H54 (cell line): ENCODE measurements around the gene SYF2.

Experiments used
- DNase-seq: peaks from one replicate; pipeline ENCODE4 v3.0.0; 2011; ENCODE audit warnings: low spot score, mixed read lengths; ENCODE audit not compliant: insufficient read length
- FAIRE-seq: peaks from 3 replicates; lab custom pipeline; 2011; peaks lifted over from hg19 to GRCh38; lab: Jason Lieb, UNC
- POLR2A ChIP-seq: IDR thresholded peaks from 2 replicates; pipeline ENCODE4 v1.6.1; 2011; ENCODE audit warnings: low read depth, mild to moderate bottlenecking, low read length

SYF2 gene

DNA sequence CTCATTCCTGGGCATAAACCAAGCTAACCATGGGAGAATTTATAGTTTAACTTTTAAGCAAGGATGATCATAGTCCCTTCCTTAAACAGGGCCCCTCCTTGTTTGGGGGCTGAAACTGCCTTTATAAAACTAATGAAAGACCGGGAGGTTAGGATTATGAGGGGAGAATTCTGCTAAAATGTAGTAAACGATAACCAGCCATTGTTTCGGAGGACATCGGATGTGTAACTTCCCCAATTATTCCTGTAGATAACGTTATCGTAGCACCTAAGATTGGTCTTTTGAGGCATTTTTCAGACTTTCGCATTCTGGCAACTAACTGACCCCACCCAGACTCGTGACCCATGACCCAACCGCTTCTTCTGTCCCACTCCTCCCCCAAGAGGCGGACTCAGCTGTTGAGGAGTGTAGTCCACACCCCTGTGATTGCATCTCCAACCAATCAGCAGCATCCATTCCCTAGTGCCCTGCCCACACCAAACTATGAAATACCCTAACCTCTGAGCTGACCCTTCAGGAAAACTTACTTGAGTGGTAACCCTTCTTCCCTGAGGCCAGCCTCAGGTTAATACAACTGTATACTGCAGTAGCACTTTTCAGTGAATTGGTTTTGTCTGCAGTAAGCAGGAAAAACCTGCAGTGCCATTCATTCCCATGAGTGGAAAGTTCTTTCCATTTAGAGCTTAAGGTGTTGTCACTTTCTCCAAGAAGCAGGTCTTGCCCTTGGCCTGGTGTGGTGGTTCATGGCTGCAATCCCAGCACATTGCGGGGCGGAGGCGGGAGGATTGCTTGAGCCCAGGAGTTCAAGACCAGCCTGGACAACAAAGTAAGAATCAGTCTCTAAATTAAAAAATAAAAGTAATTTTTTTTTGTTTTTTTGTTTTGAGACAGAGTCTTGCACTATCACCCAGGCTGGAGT is 823 bp upstream of the SYF2 start:
- peak; percentile 92 for FAIRE-seq
- TF ChIP-seq POLR2A, result no peak
- DNase-seq, result peak; percentile 42

DNA sequence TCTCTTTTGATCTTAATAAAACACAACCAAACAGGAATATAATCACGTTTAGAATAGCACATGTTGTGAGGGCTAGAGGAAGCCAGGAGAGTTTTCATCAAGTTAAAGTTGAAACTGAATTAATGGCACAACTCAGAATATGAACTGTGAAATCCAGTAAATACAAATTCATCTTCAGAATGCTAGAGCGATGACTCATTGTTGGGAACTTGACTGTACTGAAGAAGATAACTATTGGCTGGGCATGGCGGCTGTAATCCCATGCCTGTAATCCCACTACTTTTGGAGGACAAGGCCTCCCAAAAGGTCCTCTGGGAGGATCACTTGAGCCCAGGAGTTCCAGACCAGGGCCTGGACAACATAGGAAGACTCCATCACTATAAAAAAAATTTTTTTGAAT is 8.8 kb downstream of the SYF2 start:
- no peak for TF ChIP-seq POLR2A
- FAIRE-seq (no peak), DNase-seq (no peak)

DNA sequence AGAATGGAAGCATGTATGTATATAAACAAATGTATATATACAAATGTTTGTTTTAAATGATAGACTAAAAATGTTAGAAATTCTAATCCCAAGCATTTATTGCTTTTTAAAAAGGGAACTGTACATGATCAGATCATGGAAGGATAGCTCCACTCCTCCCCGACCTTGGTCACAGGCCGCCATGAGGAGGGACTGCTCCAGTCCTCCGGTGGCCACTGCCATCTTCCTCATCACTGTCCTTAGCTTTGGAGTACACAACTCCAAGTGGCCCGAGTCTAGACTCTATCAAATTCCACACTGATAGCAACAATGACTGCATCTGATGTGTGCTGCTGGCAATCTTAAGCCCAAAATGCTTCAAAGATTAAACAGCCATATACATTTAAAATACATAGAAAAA is 9.7 kb downstream of the SYF2 start:
- no peak for FAIRE-seq
- DNase-seq, result no peak
- no peak for TF ChIP-seq POLR2A

DNA sequence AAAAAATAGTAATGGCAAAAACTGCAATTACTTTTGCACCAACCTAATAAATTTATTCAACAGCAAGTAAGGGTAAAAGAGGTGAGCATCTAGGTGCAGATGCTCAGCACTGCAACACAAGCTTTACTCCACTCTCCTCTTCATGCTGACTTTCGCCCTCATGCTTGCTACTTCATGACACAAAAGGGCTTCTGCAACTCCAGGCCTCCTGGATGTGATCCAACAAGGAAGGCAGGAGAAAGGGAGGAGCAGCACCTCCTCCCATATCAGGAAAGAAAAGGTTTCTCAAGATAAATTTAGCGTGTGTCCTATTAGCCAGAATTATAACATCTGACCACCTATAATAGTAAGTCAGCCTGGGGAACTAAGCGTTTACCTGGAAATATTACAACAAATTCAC is 11.6 kb downstream of the SYF2 start:
- FAIRE-seq, result no peak
- no peak for TF ChIP-seq POLR2A

DNA sequence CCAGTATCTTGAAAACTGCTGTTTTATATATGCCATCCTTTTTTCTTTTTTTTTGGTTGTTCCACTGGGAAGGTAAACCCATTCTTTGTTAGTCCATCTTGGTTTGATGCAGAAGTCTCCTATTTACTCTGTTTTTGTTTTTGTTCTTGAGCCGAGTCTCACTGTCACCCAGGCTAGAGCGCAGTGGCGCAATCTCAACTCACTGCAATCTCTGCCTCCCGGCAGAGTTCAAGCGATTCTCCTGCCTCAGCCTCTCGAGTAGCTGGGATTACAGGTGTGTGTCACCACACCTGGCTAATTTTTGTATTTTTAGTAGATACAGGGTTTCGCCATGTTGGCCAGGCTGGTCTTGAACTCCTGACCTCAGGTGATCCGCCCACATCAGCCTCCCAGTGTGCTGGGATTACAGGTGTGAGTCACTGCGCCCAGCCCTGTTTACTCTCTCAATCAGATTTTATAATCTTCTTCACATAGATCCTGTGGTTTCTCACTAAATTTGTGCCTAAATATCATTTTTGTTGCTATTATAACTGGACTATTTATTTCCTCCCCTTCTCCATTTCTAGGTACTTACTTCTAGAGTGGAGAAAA is 12.5 kb downstream of the SYF2 start:
- FAIRE-seq (no peak), DNase-seq (no peak)
- TF ChIP-seq POLR2A, result no peak

More for the DNA sequence above, 11.6 kb downstream of the SYF2 start:
- DNase-seq, result no peak

DNA sequence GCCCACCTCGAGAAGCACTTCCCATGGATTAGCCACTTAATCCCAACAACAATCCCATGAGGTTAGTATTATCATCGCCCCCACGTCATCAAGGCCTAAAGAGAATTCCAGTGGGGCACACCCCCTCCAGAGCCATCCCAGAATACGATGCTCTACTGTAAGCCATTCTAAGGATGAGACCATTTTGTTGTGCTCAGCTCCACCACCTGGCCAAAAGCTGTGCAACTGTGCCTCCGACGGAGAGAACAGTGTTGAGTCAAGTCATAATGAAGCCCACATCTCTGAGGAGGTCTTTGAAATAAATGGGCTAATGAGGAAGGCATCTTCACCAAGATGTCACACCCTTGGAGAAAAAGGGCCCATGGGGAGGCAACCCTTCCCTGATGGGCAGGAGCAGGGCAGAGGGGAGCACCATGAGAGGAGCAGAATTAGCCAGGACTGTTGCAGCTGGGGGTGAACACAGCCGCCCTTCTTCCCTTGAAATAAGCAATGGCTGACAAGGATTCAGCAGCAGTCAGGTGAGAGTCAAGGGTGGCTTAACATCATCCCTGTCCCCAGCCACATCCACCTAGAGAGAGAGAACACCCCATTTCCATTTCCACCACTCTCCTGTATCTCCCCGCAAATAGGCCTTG is 14.6 kb downstream of the SYF2 start:
- DNase-seq, result no peak
- no peak for FAIRE-seq
- TF ChIP-seq POLR2A, result no peak

DNA sequence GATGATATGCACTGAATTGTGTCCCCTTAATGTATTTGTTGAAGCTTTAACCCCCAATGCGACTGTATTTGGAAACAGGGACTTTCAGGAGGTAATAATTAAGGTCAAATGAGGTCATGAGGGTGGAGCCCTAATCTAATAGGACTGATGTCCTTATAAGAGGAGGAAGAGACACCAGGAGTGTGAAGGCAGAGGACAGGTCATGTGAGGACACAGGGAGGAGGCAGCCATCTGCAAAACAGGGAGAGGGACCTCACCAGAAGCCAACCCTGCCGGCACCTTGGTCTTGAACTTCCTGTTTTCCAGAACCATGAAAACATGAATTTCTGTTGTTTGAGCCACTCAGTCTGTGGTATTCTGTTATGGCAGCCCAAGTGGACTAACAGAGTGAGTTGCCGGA is 15.3 kb downstream of the SYF2 start:
- DNase-seq (no peak), FAIRE-seq (no peak)
- no peak for TF ChIP-seq POLR2A

DNA sequence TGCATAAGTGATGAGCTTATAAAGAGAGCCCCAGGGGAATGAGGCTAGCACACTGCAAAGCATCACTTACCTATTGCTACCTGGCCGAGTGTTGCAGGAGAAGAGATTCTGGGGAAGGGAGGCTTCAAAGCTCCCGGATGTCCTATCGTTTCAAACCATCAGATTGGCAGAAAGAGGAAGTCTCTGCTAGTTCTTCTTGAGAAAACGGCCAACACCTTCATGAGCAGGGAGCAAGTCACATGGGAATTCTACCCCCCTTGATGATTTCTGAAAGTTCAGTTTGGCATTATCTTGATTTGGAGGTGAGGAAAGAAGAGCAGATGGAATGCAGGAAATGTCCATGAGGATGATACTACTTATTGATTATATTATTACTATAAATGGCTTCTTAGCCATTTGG is 16.2 kb downstream of the SYF2 start:
- FAIRE-seq (no peak), DNase-seq (no peak)
- TF ChIP-seq POLR2A, result no peak

DNA sequence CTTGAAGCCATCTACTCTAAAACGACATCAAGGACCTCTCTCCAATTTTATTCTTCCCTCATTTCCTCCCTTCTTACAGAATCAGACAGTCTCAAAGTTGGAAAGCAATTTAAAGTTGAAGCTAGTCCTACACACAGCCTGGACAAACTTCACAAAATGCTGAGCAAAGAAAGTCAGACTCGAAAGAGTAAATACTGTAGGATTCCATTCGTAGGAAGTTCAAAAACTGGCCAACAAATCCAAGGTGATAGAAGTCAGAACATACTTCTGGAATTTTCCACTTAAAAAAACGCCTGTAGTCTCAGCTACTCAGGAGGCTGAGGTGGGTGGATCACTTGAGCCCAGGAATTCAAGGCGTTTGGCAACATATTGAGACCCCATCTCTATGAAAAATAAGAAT is 19.6 kb downstream of the SYF2 start:
- TF ChIP-seq POLR2A, result no peak
- no peak for FAIRE-seq
- DNase-seq, result no peak

DNA sequence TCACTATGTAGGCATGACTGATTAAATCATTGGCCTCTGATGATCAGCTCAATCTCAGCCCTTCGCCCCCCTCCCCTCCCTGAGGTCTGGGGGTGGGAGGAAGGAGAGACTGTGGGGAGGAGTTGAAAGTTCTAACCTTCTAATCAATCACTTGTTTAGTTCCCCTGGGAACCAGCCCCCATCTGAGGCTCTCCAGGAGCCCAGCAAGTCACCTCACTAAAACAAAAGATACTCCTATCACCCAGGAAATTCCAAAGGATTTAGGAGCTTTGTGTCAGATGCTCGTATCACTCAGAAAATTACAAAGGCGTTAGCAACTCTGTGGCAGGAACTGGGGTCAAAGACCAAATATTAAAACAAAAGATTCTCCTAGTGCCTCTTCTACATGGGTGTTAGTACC is 21.6 kb downstream of the SYF2 start:
- DNase-seq, result no peak
- no peak for TF ChIP-seq POLR2A
- no peak for FAIRE-seq

DNA sequence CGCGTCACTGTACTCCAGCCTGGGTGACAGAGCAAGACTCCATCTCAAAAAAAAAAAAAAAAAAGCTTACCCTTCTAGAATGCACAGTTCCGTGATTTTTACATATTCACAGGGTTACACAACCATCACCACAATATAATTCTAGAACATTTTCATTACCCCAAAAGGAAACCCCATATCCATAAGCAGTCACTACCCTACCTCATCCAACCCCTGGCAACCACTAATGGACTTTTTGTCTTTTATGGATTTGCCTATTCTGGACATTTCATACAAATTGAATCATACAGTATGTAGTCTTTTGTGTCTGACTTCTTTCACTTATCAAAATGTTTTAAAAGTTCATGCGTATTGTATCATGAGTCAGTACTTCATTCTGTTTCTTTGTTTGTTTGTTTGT is 22.8 kb downstream of the SYF2 start:
- DNase-seq (no peak), FAIRE-seq (no peak)
- no peak for TF ChIP-seq POLR2A

DNA sequence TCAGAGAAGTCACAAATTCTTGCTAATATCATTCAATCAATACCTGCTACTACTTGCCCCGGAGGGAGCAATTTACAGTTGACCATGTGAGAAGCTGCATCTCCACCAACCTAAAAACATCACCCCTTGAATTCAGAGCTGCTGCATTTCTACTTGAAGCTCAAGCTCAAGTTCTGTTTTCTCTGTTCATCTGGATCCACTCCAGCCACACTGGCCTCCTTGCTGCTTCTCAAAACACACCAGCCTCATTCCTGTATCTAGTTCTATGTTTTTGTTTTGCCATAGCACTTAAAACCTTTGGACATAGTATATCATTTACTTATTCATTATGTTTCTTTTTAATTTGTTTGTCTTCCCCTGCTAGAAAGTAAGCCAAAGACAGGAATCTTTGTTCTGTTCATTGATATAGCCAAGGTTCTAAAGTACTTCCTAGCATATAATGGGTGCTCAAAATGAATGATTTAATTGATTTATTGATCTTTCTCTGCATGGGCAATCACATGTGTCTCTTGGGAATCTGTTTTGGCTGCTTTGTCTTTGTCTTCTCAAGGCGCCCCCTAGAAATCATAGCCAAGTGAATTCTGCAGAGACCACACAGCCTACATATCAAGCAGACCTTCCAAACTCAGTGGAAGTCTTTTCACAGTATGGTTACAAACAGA is 23.6 kb downstream of the SYF2 start:
- no peak for TF ChIP-seq POLR2A
- FAIRE-seq (no peak), DNase-seq (no peak)

DNA sequence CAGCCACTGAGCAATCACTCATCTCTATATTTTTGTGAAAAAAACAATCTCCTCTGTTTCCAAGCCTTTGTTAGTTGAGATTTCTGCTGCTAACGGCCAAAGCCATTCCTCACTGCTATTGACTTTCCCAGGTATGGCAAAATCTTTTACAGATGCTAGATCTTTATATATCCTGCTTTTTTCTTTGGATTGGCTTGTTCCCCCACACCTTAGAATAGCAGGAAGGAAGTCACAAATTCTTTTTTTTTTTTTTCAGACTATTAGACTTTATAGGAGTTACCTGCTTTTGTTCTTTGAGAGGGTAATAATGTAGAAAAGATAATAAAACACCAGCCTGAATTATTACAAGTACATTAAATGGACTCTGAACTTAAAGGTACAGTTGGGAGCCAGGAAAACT is 24.2 kb downstream of the SYF2 start:
- no peak for DNase-seq
- peak; percentile 6 for FAIRE-seq
- no peak for TF ChIP-seq POLR2A

DNA sequence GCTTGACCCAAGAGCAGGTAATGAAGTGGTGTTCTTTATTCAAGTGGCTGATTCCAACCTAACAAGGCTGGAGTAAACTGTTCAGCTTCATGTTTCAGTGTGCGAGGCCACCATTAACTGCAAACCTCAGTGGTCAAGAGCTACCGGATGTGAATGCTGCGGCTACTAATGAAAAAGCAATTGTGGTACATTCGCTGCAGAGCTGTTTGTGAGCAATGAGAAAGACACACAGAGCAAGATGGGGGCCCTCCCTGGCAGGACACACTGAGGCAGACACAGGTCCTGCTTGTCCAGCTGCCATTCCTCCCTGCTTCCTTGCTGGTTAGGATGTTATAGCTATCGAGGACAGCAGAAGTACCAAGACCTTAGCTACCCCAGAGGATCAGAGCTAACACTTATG is 26.1 kb downstream of the SYF2 start:
- DNase-seq (no peak), FAIRE-seq (no peak)
- no peak for TF ChIP-seq POLR2A
